Upper lobe of left lung (tissue), 6 donors: ENCODE measurements around the gene PREP. TPM values are rescaled to one million over a fixed set of nuclear protein-coding genes. Genes with fewer than 3 reads are reported as not detected.

Experiments used
- ATAC-seq, 2 donors: fragments of 200-7000 bp; cut with Tn5 transposase; one replicate each; pipeline ENCODE4 v1.9.1; 2022; ENCODE audit warnings: mild to moderate bottlenecking in 2 of 2, moderate library complexity in 2 of 2; ENCODE audit not compliant: low FRiP score in 2 of 2
- DNase-seq, 2 donors: peaks; one replicate each; pipeline ENCODE4 v3.0.0-alpha.2; 2019 to 2020
- H3K27ac ChIP-seq, 4 donors: fragments of 200-600 bp; sonication (generic); one replicate each; pipeline ENCODE4 v1.5.1; 2016 to 2019
- H3K27me3 ChIP-seq, 4 donors: fragments of 200-600 bp; sonication (generic); one replicate each; pipeline ENCODE4 v1.5.1; 2017 to 2019
- H3K36me3 ChIP-seq, 4 donors: fragments of 200-600 bp; sonication (generic); one replicate each; pipeline ENCODE4 v1.5.1; 2016 to 2019
- H3K4me1 ChIP-seq, 4 donors: fragments of 200-600 bp; sonication (generic); one replicate each; pipeline ENCODE4 v1.5.1; 2018 to 2019
- H3K4me3 ChIP-seq, 4 donors: fragments of 200-600 bp; sonication (generic); one replicate each; pipeline ENCODE4 v1.5.1; 2017 to 2019; ENCODE audit warnings: mild to moderate bottlenecking in 2 of 4, moderate library complexity in 1 of 4
- H3K9me3 ChIP-seq, 4 donors: fragments of 200-600 bp; sonication (generic); one replicate each; pipeline ENCODE4 v1.5.1; 2018 to 2019
- EP300 ChIP-seq, 4 donors: sonication (generic); formaldehyde crosslinking; IDR thresholded peaks; one replicate each; pipeline ENCODE4 v1.5.1; 2017; ENCODE audit warnings: antibody characterized with exemption in 4 of 4, control low read depth in 2 of 4
- POLR2A ChIP-seq, 4 donors: fragments of 450-650 bp; IDR thresholded peaks; one replicate each; pipeline ENCODE4 v1.5.1; 2016 to 2017; ENCODE audit warnings: antibody characterized with exemption in 4 of 4, mild to moderate bottlenecking in 2 of 4
- POLR2AphosphoS5 ChIP-seq, 2 donors: sonication (generic); formaldehyde crosslinking; IDR thresholded peaks; one replicate each; pipeline ENCODE4 v1.5.1; 2017; ENCODE audit warnings: antibody characterized with exemption in 2 of 2
- WGBS, 2 donors: methylation state at CpG; one replicate each; pipeline ENCODE4 v1.1.5; 2017 to 2018; 5-methylcytosine and 5-hydroxymethylcytosine counted together
- total RNA-seq, 6 donors: library from RNA; depleted of rRNA in 4 of 6; stranded (reverse); fragments of >200 nt in 4 of 6; gene quantifications; one replicate each; pipeline versions ENCODE4 v1.1.0 to v1.2.1, GENCODE V29; 2016 to 2021
- TF ChIP-seq, protein P1 (sequence below), 6 experiments: fragments of 450-650 bp in 4 of 6; fragments of 200-600 bp in 2 of 6; sonication (generic) in 2 of 6; IDR thresholded peaks; one replicate each; pipeline ENCODE4 v1.5.1; 2016 to 2019; ENCODE audit warnings: antibody characterized with exemption in 6 of 6
- donor health status: DM: no; HTN: no; CAD: no; lungs with moderate emphysema.
- donor health status: DM: no; HTN: yes; CAD: no; lungs with severe emphysema.

Gene PREP
- total RNA-seq, 6 donors from 2014 or later, result 12.1 to 31.0 (median 28.9) TPM

DNA sequence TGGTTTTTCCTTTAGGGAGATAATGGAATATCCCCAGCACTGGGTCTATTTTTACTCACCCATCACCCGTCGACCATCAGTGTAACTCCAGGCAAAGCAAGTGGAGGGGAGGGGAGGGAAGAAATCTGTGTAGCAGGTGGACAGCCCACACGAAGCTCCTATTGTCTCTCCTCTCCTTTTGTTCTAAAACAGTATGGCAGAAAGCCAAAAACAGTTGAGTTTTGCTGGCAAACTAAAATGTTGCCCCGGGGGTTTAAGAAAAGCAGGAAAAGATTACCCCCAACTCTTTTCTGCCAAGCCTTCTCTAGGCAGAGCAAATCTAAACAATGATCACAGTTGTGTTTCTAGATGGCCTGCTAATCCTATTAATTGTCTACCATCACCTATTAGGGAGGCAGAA is 89.7 kb downstream of the PREP start:
- H3K27ac ChIP-seq, result no peak overlapping the region
- TF ChIP-seq POLR2A (IDR thresholded peaks at IDR 0.05) (no peak), POLR2AphosphoS5 (IDR thresholded peaks at IDR 0.05) (no peak), EP300 (IDR thresholded peaks at IDR 0.05) (no peak)
- TF ChIP-seq, protein P1, sequence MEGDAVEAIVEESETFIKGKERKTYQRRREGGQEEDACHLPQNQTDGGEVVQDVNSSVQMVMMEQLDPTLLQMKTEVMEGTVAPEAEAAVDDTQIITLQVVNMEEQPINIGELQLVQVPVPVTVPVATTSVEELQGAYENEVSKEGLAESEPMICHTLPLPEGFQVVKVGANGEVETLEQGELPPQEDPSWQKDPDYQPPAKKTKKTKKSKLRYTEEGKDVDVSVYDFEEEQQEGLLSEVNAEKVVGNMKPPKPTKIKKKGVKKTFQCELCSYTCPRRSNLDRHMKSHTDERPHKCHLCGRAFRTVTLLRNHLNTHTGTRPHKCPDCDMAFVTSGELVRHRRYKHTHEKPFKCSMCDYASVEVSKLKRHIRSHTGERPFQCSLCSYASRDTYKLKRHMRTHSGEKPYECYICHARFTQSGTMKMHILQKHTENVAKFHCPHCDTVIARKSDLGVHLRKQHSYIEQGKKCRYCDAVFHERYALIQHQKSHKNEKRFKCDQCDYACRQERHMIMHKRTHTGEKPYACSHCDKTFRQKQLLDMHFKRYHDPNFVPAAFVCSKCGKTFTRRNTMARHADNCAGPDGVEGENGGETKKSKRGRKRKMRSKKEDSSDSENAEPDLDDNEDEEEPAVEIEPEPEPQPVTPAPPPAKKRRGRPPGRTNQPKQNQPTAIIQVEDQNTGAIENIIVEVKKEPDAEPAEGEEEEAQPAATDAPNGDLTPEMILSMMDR (IDR thresholded peaks at IDR 0.05), result no peak
- H3K4me1 ChIP-seq, result no peaks in the 10 kb centered on the region
- peaks cover 0 to 15% (median 9%) of the 10 kb centered on the region in 4 donors for H3K36me3 ChIP-seq
- ATAC-seq, result no peak
- H3K4me3 ChIP-seq, result no peak overlapping the region
- no peak for DNase-seq
- no peaks in the 10 kb centered on the region for H3K9me3 ChIP-seq
- 75 to 87% methylated on average over 4 of the region's 4 CpGs for WGBS, 2 donors
- no peaks in the 10 kb centered on the region for H3K27me3 ChIP-seq

DNA sequence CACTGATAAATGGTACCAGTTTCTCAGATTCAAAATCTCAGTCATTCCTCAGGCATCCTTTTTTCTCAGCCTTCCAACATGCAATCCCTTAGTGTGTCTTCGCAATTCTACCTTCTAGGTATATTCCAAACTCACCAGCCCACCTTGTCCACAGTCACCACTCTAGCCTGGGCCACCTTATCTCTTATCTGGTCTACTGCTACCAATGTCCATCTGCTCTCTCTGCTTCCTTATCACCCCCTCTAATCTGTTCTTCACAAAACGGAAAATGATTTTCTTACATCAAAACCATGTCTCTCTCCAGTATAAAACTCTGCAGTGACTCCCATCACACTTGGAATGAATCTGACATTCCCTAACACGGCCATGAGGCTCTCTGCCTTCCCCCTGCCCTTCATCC is 91.9 kb downstream of the PREP start:
- no peaks in the 10 kb centered on the region for H3K4me1 ChIP-seq
- no peak for ATAC-seq
- WGBS, 2 donors, result 90 to 93% methylated on average over 3 of the region's 3 CpGs
- H3K27ac ChIP-seq, result no peak overlapping the region
- H3K27me3 ChIP-seq, result no peaks in the 10 kb centered on the region
- no peaks in the 10 kb centered on the region for H3K9me3 ChIP-seq
- H3K36me3 ChIP-seq, result peaks cover 0 to 19% (median 4%) of the 10 kb centered on the region in 4 donors
- TF ChIP-seq, protein P1 (IDR thresholded peaks at IDR 0.05), result no peak
- TF ChIP-seq POLR2AphosphoS5 (IDR thresholded peaks at IDR 0.05) (no peak), EP300 (IDR thresholded peaks at IDR 0.05) (no peak), POLR2A (IDR thresholded peaks at IDR 0.05) (no peak)
- no peak for DNase-seq
- H3K4me3 ChIP-seq, result no peak overlapping the region

- Histone ChIP-seq H3K4me1 (no peaks in the 10 kb centered on the region), H3K9me3 (no peaks in the 10 kb centered on the region), H3K27me3 (no peaks in the 10 kb centered on the region), H3K36me3 (peaks cover 0 to 15% (median 4%) of the 10 kb centered on the region in 4 donors), H3K4me3 (no peak overlapping the region), H3K27ac (no peak overlapping the region)
- TF ChIP-seq POLR2A (IDR thresholded peaks at IDR 0.05), result no peak
- TF ChIP-seq POLR2AphosphoS5 (IDR thresholded peaks at IDR 0.05), result no peak
- TF ChIP-seq, protein P1 (IDR thresholded peaks at IDR 0.05), result no peak
- no peak for TF ChIP-seq EP300 (IDR thresholded peaks at IDR 0.05)
- no peak for ATAC-seq
- DNase-seq, result no peak
- 47 to 48% methylated on average over 1 of the region's 1 CpG for WGBS, 2 donors
Observed at GRCh38 chr6:105310371-105310770, 92.5 kb downstream of the PREP start.

DNA sequence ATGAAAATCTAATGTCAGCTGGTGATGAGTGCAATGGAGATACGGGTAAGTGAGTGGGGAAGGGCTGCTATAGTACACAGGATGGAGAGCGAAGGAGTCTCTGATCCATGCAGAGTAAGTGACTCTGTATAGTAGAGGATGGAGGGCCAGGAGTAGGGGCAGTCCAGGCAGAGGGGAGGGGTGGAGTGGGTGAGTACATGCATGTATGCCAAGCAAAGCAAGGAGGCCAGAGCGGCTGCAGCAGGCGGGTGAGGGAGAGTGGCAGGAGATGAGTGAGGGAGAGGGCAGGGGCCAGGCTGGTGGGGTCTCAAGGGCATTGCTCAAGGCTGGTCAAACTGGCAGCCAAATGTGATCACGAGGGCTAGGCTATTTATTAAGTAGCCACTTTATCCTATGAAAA is 94.0 kb downstream of the PREP start:
- Histone ChIP-seq H3K36me3 (peaks cover 0 to 14% (median 4%) of the 10 kb centered on the region in 4 donors), H3K27me3 (no peaks in the 10 kb centered on the region), H3K9me3 (no peaks in the 10 kb centered on the region), H3K27ac (no peak overlapping the region), H3K4me3 (no peak overlapping the region), H3K4me1 (no peaks in the 10 kb centered on the region)
- 88 to 90% methylated on average over 5 of the region's 5 CpGs for WGBS, 2 donors
- TF ChIP-seq POLR2A (IDR thresholded peaks at IDR 0.05), result no peak
- no peak for TF ChIP-seq POLR2AphosphoS5 (IDR thresholded peaks at IDR 0.05)
- TF ChIP-seq EP300 (IDR thresholded peaks at IDR 0.05), result no peak
- TF ChIP-seq, protein P1 (IDR thresholded peaks at IDR 0.05), result no peak
- DNase-seq, result peak in 1 of 2 donors; percentile 22
- no peak for ATAC-seq

GRCh38 chr6:105305521-105305920 is 97.4 kb downstream of the PREP start:
- H3K9me3 ChIP-seq, result no peaks in the 10 kb centered on the region
- no peak overlapping the region for H3K4me3 ChIP-seq
- peaks cover 0 to 27% (median 14%) of the 10 kb centered on the region in 4 donors for H3K36me3 ChIP-seq
- no peak overlapping the region for H3K27ac ChIP-seq
- no peaks in the 10 kb centered on the region for H3K27me3 ChIP-seq
- DNase-seq (no peak), ATAC-seq (no peak)
- 90 to 94% methylated on average over 1 of the region's 1 CpG for WGBS, 2 donors
- TF ChIP-seq, protein P1 (IDR thresholded peaks at IDR 0.05), result no peak
- no peak for TF ChIP-seq POLR2A (IDR thresholded peaks at IDR 0.05)
- TF ChIP-seq EP300 (IDR thresholded peaks at IDR 0.05), result no peak
- TF ChIP-seq POLR2AphosphoS5 (IDR thresholded peaks at IDR 0.05), result no peak
- H3K4me1 ChIP-seq, result no peaks in the 10 kb centered on the region
